ENCODE results near the gene SLIRP.
A peak's percentile ranks its signal among the peaks of the same experiment; 100 is the strongest.
"Not testable (repeated sequence)": the region's sequence is repeated elsewhere in the genome, so short reads cannot be mapped to it uniquely, and the experiment has no call there.

Gene SLIRP

GRCh38 chr14:77746064-77746702, 38.3 kb downstream of the SLIRP start:
- DNase-seq (ENCODE audit: low read depth) = no peak

DNA sequence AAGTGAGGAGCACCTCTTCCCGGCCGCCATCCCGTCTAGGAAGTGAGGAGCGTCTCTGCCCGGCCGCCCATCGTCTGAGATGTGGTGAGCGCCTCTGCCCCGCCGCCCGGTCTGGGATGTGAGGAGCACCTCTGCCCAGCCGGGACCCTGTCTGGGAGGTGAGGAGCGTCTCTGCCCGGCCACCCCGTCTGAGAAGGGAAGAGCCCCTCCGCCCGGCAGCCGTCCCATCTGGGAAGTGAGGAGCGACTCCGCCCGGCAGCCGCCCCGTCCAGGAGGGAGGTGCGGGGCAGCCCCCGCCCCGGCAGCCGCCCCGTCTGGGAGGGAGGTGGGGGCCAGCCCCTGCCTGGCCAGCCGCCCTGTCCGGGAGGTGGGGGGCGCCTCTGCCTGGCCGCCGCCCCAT, 39.5 kb downstream of the SLIRP start:
- not testable (repeated sequence) for DNase-seq (ENCODE audit: low read depth)

- DNase-seq (ENCODE audit: low read depth) = no peak
Observed at GRCh38 chr14:77752266-77752665, 44.4 kb downstream of the SLIRP start.

DNA sequence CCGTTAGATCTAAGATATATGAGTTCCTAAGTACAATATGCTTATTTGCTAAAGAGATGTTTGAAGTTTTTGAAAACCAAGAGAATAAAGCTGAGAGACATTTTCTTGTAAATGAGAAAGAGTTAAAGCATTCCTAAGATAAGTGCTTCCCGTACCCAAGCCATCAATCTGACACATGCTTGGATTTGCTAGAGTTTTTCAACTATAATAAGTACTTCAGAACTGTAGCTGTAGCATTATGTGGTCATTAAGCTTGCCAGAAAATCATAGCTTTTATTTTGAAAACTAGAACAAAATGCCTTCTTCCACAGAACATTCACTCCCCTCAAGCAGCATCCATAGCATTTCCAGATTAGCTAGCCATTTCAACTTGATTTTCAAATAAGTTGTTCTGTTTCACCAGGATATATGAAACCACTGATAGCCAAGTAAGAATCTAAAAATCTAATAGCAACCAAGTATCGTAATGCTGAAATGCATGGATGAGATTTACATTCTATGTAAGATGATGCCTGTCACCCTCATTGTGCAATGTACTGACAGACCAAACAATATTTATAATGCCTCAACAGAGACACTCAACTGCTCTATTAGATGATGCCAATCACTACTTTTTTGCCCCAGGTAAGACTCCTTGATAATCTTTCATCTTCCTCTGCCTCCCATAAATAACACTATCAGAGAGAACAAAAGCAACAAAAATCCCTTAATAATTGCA, 45.1 kb downstream of the SLIRP start:
- no peak for DNase-seq (ENCODE audit: low read depth)

GRCh38 chr14:77760381-77761204, 52.7 kb downstream of the SLIRP start, which contains the start of gene SNW1:
TSS of gene SNW1 (minus strand) at chr14:77761156. CDS start at chr14:77761127, 29 bp downstream.
- DNase-seq (ENCODE audit: low read depth) = peak; percentile 84

DNA sequence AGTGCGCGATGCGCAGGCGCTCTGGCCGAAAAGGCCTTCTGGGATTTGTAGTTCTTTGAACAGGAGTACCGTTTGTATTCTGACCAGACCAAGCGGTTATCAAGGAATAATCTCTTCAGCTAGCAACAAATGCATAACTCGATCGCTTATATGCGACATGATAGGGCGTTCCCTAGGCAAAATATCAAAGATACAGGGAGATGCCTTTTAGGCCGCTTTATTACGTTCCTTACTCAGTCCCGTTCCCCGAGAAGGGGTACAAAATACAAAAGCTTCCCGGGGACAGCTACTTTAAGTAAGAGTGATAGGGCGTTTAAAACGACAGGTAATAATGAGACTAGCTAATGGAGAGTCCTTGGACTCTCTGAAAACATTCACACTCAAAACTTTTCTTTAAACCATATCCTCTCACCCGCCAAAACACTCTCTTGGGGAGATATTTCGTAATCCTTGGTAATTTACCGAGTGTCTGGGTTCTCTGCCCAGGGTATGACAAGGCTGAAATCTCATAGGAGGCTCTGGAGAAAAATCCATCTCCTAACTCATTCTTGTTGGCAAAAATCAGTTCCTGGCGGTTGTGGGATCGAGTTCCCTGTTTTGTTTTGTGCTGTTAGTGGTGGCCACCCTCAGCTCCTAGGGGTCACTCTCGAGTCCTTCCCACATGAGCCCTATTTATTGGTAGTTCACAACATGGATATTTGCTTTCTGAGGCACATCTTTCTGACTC, 53.5 kb downstream of the SLIRP start:
- no peak for DNase-seq (ENCODE audit: low read depth)

DNA sequence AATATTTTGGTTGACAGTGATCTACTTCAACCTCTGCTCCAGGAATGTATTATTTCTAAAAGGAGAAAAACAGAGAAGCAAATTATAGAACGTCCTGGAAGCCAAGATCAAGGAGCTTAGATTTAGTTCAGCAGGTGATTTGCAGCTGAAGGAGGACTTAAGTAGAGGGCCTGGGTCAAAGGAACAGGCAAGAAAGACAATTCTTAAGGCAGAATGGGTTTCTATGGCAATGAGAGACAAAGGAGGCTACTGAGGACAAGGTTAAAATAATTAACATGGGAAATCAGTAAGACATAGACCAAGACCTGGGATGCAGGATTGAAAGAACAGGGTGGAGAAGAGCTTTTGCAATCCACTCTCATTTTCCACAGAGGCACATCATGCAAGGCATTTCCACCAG, 55.4 kb downstream of the SLIRP start:
- no peak for DNase-seq (ENCODE audit: low read depth)

GRCh38 chr14:77763978-77764377, 56.1 kb downstream of the SLIRP start:
- DNase-seq (ENCODE audit: low read depth) = no peak
